Fibroblast of mammary gland (primary cell): ENCODE data around the gene PLXNA4.
"Not testable (repeated sequence)": the region's sequence is repeated elsewhere in the genome, so short reads cannot be mapped to it uniquely, and the experiment has no call there.

Experiments
- DNase-seq: peaks from one replicate; pipeline ENCODE4 v3.0.0-alpha.2; 2010; ENCODE audit warnings: low read depth
- H3K4me3 ChIP-seq: 2 replicates; pipeline ENCODE4 v1.5.1; 2011; ENCODE audit warnings: low read depth, mild to moderate bottlenecking, low read length, moderate library complexity; ENCODE audit not compliant: control insufficient read depth
- CTCF ChIP-seq: conservative IDR thresholded peaks from 2 replicates; pipeline ENCODE4 v1.5.1; 2011; ENCODE audit warnings: low read depth, low read length, inconsistent platforms; ENCODE audit not compliant: control insufficient read depth, insufficient read depth

The PLXNA4 gene

GRCh38 chr7:132394283-132395198 is 181.7 kb downstream of the PLXNA4 start:
- no peak overlapping the region for H3K4me3 ChIP-seq
- TF ChIP-seq CTCF: peak; percentile 21
- DNase-seq: peak; percentile 25

- peak; percentile 26 for DNase-seq
- no peak for TF ChIP-seq CTCF
- no peak overlapping the region for H3K4me3 ChIP-seq
Observed at GRCh38 chr7:132393789-132394261, 182.4 kb downstream of the PLXNA4 start.

- no peak for TF ChIP-seq CTCF
- DNase-seq: no peak
- no peak overlapping the region for H3K4me3 ChIP-seq
Observed at GRCh38 chr7:132392713-132393112, 183.6 kb downstream of the PLXNA4 start.

GRCh38 chr7:132390705-132391104 is 185.6 kb downstream of the PLXNA4 start:
- no peak overlapping the region for H3K4me3 ChIP-seq
- no peak for TF ChIP-seq CTCF
- peak; percentile 25 for DNase-seq

GRCh38 chr7:132390049-132390448 is 186.2 kb downstream of the PLXNA4 start:
- H3K4me3 ChIP-seq, DNase-seq: not testable (repeated sequence)

- TF ChIP-seq CTCF: no peak
- DNase-seq: no peak
- no peak overlapping the region for H3K4me3 ChIP-seq
Observed at GRCh38 chr7:132388688-132389087, 187.6 kb downstream of the PLXNA4 start.

- no peak for DNase-seq
- TF ChIP-seq CTCF: no peak
- no peak overlapping the region for H3K4me3 ChIP-seq
Observed at GRCh38 chr7:132387596-132387995, 188.7 kb downstream of the PLXNA4 start.
